Measurements from ENCODE around the gene ARHGAP4.

GRCh38 chrX:153932220-153932915, 6.3 kb upstream of the ARHGAP4 start:
- no peak for TF ChIP-seq POLR2A (IDR thresholded peaks at IDR 0.05)
- TF ChIP-seq CTCF (IDR thresholded peaks at IDR 0.05): no peak
- TF ChIP-seq POLR2AphosphoS5 (IDR thresholded peaks at IDR 0.05): no peak
- TF ChIP-seq EP300 (IDR thresholded peaks at IDR 0.05): no peak

All from upper lobe of left lung (tissue), 4 donors.